Liver (tissue), 3 donors: Measurements from ENCODE around the gene ROM1.

Experiments used
- ATF3 ChIP-seq: IDR thresholded peaks from 2 replicates; pipeline ENCODE4 v1.6.1; 2016; ENCODE audit warnings: antibody characterized with exemption
- EGR1 ChIP-seq, 2 donors: IDR thresholded peaks; 2 replicates each; pipeline ENCODE4 v1.6.1; 2016 to 2018; ENCODE audit warnings: antibody characterized with exemption in 2 of 2, low read depth in 2 of 2
- GABPA ChIP-seq, 2 donors: IDR thresholded peaks in 1 of 2; conservative IDR thresholded peaks in 1 of 2; 2 replicates each; pipeline ENCODE4 v1.6.1; 2016; ENCODE audit warnings: antibody characterized with exemption in 2 of 2, mild to moderate bottlenecking in 1 of 2, moderate library complexity in 1 of 2
- JUND ChIP-seq, 2 donors: IDR thresholded peaks; 2 replicates each; pipeline ENCODE4 v1.6.1; 2016; ENCODE audit warnings: antibody characterized with exemption in 2 of 2
- RAD21 ChIP-seq, 2 donors: IDR thresholded peaks; 2 replicates each; pipeline ENCODE4 v1.6.1; 2016; ENCODE audit warnings: antibody characterized with exemption in 2 of 2, mild to moderate bottlenecking in 2 of 2
- REST ChIP-seq: IDR thresholded peaks from 2 replicates; pipeline ENCODE4 v1.6.1; 2016; ENCODE audit warnings: antibody characterized with exemption, mild to moderate bottlenecking
- RXRA ChIP-seq, 2 donors: IDR thresholded peaks; 2 replicates each; pipeline ENCODE4 v1.6.1; 2017 to 2018; ENCODE audit warnings: antibody characterized with exemption in 2 of 2, mild to moderate bottlenecking in 1 of 2
- SP1 ChIP-seq: IDR thresholded peaks from 2 replicates; pipeline ENCODE4 v1.6.1; 2018; ENCODE audit warnings: antibody characterized with exemption, mild to moderate bottlenecking
- TAF1 ChIP-seq: conservative IDR thresholded peaks from 2 replicates; pipeline ENCODE4 v1.6.1; 2016; ENCODE audit warnings: antibody characterized with exemption, mild to moderate bottlenecking
- TF ChIP-seq, protein P1 (sequence below): fragments of 150-350 bp; IDR thresholded peaks from 2 replicates; pipeline ENCODE4 v1.5.1; 2017; ENCODE audit warnings: improper control_type of control experiment, low read depth, low read length; ENCODE audit not compliant: missing input control
- donor health status: healthy.
- donor health status: healthy.

- TF ChIP-seq, protein P1, sequence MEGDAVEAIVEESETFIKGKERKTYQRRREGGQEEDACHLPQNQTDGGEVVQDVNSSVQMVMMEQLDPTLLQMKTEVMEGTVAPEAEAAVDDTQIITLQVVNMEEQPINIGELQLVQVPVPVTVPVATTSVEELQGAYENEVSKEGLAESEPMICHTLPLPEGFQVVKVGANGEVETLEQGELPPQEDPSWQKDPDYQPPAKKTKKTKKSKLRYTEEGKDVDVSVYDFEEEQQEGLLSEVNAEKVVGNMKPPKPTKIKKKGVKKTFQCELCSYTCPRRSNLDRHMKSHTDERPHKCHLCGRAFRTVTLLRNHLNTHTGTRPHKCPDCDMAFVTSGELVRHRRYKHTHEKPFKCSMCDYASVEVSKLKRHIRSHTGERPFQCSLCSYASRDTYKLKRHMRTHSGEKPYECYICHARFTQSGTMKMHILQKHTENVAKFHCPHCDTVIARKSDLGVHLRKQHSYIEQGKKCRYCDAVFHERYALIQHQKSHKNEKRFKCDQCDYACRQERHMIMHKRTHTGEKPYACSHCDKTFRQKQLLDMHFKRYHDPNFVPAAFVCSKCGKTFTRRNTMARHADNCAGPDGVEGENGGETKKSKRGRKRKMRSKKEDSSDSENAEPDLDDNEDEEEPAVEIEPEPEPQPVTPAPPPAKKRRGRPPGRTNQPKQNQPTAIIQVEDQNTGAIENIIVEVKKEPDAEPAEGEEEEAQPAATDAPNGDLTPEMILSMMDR, result no peak
- TF ChIP-seq GABPA (IDR thresholded peaks at IDR 0.05 in 1 of 2, conservative IDR thresholded peaks at IDR 0.05 in 1 of 2) (no peak), EGR1 (IDR thresholded peaks at IDR 0.05; ENCODE audit: low read depth in 2 of 2) (no peak), SP1 (no peak), REST (no peak), ATF3 (no peak), TAF1 (no peak), JUND (IDR thresholded peaks at IDR 0.05) (no peak), RAD21 (IDR thresholded peaks at IDR 0.05) (no peak), RXRA (IDR thresholded peaks at IDR 0.05) (no peak)
Observed at GRCh38 chr11:62648185-62648966, 35.3 kb downstream of the ROM1 start.
